BJ (cell line): ENCODE measurements around the gene VTI1A. TPM values are rescaled to one million over a fixed set of nuclear protein-coding genes. Genes with fewer than 3 reads are reported as not detected.

ENCODE experiments used
- CTCF ChIA-PET: fragments of 350-600 bp; formaldehyde crosslinking; extraction: SDS; loops from one replicate; lab custom pipeline; 2021; ENCODE audit warnings: antibody characterized with exemption, inconsistent platforms; lab: Yijun Ruan, JAX
- POLR2A ChIA-PET: fragments of 300-600 bp; sonication (Branson Sonifier 250); formaldehyde crosslinking; extraction: SDS; loops from one replicate; lab custom pipeline; 2021; ENCODE audit warnings: antibody characterized with exemption; lab: Charles Lee
- DNase-seq: peaks from one replicate; pipeline ENCODE4 v3.0.0-alpha.2; 2011; ENCODE audit warnings: low read depth
- H3K27me3 ChIP-seq: 2 replicates; pipeline ENCODE4 v1.6.0; 2011; ENCODE audit warnings: low read length; ENCODE audit not compliant: control insufficient read depth, insufficient read depth
- H3K36me3 ChIP-seq: 2 replicates; pipeline ENCODE4 v1.5.1; 2011; ENCODE audit warnings: low read length; ENCODE audit not compliant: control insufficient read depth, insufficient read depth
- H3K4me3 ChIP-seq: 2 replicates; pipeline ENCODE4 v1.5.1; 2011; ENCODE audit warnings: low read depth, mild to moderate bottlenecking, control low read depth, low read length
- polyA plus RNA-seq: library from polyadenylated mRNA; depleted of rRNA; stranded (reverse); fragments of >200 nt; gene quantifications from 2 replicates; pipeline ENCODE4 v1.2.3, GENCODE V29; 2011
- TF ChIP-seq, protein P1 (sequence below): IDR thresholded peaks from 2 replicates; pipeline ENCODE4 v1.5.1; 2011; ENCODE audit warnings: low read depth, mild to moderate bottlenecking, control low read depth, inconsistent platforms, low read length, moderate library complexity; ENCODE audit not compliant: insufficient read depth

The VTI1A gene
- polyA plus RNA-seq, 1 experiment = 13.4 TPM

DNA sequence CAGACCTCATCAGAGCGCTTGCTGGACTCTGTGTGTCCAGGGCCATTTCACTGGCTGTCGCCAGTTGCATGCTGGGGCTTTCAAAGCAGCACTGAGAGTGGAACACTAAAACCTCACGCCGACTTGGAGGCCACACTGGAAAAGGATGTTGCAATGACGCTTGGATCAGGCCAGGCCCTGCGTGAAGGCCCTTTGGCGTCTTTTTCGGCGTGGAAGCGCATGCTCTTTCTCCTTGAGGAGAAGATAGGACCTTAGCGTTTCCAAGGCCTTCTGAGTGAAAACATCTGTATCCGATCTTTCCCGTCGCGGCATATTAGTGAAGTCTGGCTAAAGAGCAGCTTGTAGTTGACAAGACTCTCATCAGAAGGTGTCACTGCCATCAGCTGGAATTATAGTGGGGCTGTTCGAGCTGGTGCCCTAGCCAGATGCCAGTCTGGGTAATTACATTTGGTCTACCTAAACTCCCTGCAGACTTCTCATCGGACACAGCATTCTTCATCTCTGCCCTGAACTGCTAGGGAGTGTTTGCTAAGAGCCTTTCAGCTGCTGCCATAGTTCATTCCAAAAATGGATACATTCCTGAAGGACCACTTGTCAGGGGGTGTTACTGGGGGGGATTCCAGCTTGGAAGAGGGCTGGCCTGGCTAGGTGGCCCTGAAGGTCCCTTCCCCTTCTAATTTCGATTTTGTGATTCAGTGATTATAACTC, 335.3 kb downstream of the VTI1A start:
- Histone ChIP-seq H3K4me3 (no peak overlapping the region), H3K36me3 (no peaks in the 10 kb centered on the region; the same call in 1 of the 2 replicates), H3K27me3 (no peaks in the 10 kb centered on the region)
- no peak for DNase-seq
- ChIA-PET POLR2A (no interaction called here), CTCF (interaction anchor here (2.0 kb wide), 1 partner anchor 8 kb away, joined by 5 read pairs; no protein-coding TSS in a partner anchor)
- TF ChIP-seq, protein P1, sequence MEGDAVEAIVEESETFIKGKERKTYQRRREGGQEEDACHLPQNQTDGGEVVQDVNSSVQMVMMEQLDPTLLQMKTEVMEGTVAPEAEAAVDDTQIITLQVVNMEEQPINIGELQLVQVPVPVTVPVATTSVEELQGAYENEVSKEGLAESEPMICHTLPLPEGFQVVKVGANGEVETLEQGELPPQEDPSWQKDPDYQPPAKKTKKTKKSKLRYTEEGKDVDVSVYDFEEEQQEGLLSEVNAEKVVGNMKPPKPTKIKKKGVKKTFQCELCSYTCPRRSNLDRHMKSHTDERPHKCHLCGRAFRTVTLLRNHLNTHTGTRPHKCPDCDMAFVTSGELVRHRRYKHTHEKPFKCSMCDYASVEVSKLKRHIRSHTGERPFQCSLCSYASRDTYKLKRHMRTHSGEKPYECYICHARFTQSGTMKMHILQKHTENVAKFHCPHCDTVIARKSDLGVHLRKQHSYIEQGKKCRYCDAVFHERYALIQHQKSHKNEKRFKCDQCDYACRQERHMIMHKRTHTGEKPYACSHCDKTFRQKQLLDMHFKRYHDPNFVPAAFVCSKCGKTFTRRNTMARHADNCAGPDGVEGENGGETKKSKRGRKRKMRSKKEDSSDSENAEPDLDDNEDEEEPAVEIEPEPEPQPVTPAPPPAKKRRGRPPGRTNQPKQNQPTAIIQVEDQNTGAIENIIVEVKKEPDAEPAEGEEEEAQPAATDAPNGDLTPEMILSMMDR = no peak

DNA sequence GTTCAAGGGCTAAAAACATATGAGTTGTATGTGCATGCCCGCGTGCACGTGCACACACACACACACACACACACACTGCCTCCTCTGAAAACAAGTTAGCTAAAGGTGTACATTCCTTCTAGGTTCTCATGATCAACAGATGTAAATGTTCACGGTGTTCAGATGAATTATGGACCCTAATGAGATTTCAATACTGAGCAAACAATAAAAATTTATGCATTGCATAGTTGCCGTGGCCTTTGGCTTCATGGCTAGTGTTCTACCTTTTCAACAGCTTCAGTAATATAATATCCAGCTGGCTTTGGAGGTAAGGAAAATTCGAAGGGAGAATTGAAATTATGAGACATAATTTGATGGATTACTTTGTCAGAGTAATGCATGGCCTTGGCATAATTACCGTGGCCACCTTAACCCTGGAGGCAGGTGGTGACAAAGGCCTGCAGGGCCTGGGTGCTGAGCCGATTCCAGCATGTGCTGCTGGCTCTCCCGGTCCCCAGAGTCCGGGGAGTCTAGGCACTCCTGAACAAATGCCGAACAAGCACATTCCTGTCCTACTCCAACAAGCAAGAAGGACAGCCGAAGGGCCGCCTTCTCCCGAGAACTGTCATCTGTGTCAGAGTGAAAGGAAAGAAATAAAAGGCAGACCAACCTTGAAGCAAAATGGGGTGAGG, 336.5 kb downstream of the VTI1A start:
- no peaks in the 10 kb centered on the region for H3K27me3 ChIP-seq
- CTCF ChIA-PET = no interaction called here
- TF ChIP-seq, protein P1 = no peak
- H3K36me3 ChIP-seq = no peaks in the 10 kb centered on the region; the same call in 1 of the 2 replicates
- H3K4me3 ChIP-seq = no peak overlapping the region
- POLR2A ChIA-PET = no interaction called here
- DNase-seq = no peak

DNA sequence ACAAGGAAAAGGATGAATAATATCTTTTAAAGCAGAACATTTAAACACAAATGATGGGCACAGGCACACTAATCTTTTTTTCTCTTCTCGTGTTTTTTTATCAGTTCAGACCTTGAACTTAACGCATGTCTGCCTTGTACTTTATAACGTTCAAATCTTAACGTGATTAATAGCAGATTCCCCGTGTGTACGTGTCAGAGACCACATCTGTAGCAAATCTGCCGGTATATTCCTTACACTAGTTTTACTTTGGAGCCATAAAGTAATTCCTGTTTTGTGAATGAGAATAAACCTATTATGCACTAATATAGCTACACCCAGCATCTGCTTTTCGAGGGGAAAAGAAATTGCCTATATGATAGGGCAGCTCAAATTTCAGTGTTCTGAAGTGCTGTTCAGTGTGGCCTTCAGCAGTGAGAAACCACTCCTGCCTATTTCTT, 337.0 kb downstream of the VTI1A start:
- CTCF ChIA-PET = no interaction called here
- POLR2A ChIA-PET = no interaction called here
- no peaks in the 10 kb centered on the region; the same call in 1 of the 2 replicates for H3K36me3 ChIP-seq
- TF ChIP-seq, protein P1 = no peak
- no peak for DNase-seq
- H3K27me3 ChIP-seq = no peaks in the 10 kb centered on the region
- no peak overlapping the region for H3K4me3 ChIP-seq

DNA sequence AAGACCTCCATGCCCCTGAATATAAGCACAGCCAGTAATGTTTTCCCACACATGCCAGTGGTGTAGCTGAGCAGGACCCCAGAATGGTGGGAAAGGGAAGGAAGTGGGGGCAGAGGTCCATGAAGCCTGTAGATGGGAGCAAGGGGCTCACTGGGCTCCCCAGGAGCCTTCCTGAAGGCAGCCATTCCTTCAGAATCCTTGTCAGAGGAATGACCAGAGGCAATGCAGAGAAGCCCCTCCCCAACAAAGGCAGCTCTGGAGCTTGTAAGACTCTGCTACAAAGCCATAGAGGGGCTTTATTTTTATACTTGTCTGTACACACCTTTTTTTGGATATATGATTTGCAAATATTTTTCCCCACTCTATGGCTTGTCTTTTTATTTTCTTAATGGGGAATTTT, 338.1 kb downstream of the VTI1A start:
- TF ChIP-seq, protein P1 = no peak
- Histone ChIP-seq H3K4me3 (no peak overlapping the region), H3K36me3 (no peaks in the 10 kb centered on the region; the same call in 1 of the 2 replicates), H3K27me3 (no peaks in the 10 kb centered on the region)
- CTCF ChIA-PET = no interaction called here
- DNase-seq = no peak
- POLR2A ChIA-PET = no interaction called here

DNA sequence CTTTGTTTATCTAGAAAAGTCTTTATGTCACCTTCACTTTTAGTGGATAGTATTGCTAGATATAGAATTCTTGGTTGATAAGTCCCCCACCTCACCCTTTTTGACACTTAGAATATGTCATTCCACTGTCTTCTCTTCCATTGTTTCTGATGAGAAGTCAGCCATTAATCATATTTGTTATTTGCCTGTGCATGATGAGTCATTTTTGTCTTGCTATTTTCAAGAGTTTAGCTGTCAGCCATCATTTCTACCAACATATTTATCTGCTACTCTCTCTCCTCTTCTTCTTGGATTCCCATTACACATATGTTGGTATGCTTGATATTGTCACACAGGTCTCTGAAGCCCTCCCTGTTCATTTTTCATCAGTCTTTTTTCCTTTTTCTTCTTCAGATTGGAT, 342.2 kb downstream of the VTI1A start:
- H3K27me3 ChIP-seq = no peaks in the 10 kb centered on the region
- DNase-seq = no peak
- H3K4me3 ChIP-seq = no peak overlapping the region
- no peaks in the 10 kb centered on the region; the same call in 1 of the 2 replicates for H3K36me3 ChIP-seq
- TF ChIP-seq, protein P1 = no peak
- ChIA-PET POLR2A (no interaction called here), CTCF (interaction anchor here (2.2 kb wide), 1 partner anchor 14 kb away, joined by 8 read pairs; no protein-coding TSS in a partner anchor)
